HG02938 (cell line): Measurements from ENCODE around the gene CENPU.
"Not testable (repeated sequence)": the region's sequence is repeated elsewhere in the genome, so short reads cannot be mapped to it uniquely, and the experiment has no call there.

Experiments used
- ATAC-seq: cut with Tn5 transposase; IDR thresholded peaks from one replicate; pipeline ENCODE4 v1.9.1; 2021; ENCODE audit warnings: mild to moderate bottlenecking, moderate library complexity; ENCODE audit not compliant: unreplicated experiment

CENPU gene

GRCh38 chr4:184668511-184669114 is 65.3 kb downstream of the CENPU start:
- no peak for ATAC-seq

GRCh38 chr4:184668096-184668495 is 65.8 kb downstream of the CENPU start:
- no peak for ATAC-seq

- no peak for ATAC-seq
Measured at GRCh38 chr4:184666670-184667069, 67.2 kb downstream of the CENPU start.

- peak; percentile 51 for ATAC-seq
Measured at GRCh38 chr4:184664445-184665210, 69.3 kb downstream of the CENPU start.

- no peak for ATAC-seq
Measured at GRCh38 chr4:184662236-184662635, 71.7 kb downstream of the CENPU start.

- ATAC-seq = no peak
Measured at GRCh38 chr4:184660978-184661377, 72.9 kb downstream of the CENPU start.

- not testable (repeated sequence) for ATAC-seq
Measured at GRCh38 chr4:184657820-184658219, 76.1 kb downstream of the CENPU start.

GRCh38 chr4:184657144-184657543 is 76.8 kb downstream of the CENPU start:
- ATAC-seq = no peak

- ATAC-seq = no peak
Measured at GRCh38 chr4:184655889-184656869, 77.7 kb downstream of the CENPU start.

- no peak for ATAC-seq
Measured at GRCh38 chr4:184653650-184654049, 80.2 kb downstream of the CENPU start.

GRCh38 chr4:184652681-184653080 is 81.2 kb downstream of the CENPU start:
- ATAC-seq = not testable (repeated sequence)

- ATAC-seq = no peak
Measured at GRCh38 chr4:184651899-184652298, 82.0 kb downstream of the CENPU start.

GRCh38 chr4:184649971-184650855 is 83.7 kb downstream of the CENPU start:
- peak; percentile 15 for ATAC-seq

GRCh38 chr4:184649026-184649970 is 84.6 kb downstream of the CENPU start, which contains the start of the genes CASP3 and PRIMPOL:
TSS of gene CASP3 (minus strand) at chr4:184649447. CDS start at chr4:184638453, 10,994 bp downstream.
TSS of gene PRIMPOL (plus strand) at chr4:184649738. CDS start at chr4:184657141, 7,403 bp downstream.
- peak; percentile 86 for ATAC-seq

GRCh38 chr4:184648313-184649025 is 85.4 kb downstream of the CENPU start:
- peak; percentile 23 for ATAC-seq

GRCh38 chr4:184648054-184648312 is 85.9 kb downstream of the CENPU start:
- no peak for ATAC-seq

- no peak for ATAC-seq
Measured at GRCh38 chr4:184647266-184648053, 86.4 kb downstream of the CENPU start.
